Muscle layer of duodenum (tissue), 2 donors: Measurements from ENCODE around the gene LIMCH1.

Experiments used
- H3K27ac ChIP-seq: one replicate; pipeline ENCODE4 v1.7.0; 2013; ENCODE audit warnings: mild to moderate bottlenecking, low read length
- H3K27me3 ChIP-seq: one replicate; pipeline ENCODE4 v1.7.0; 2013; ENCODE audit warnings: low read depth, mild to moderate bottlenecking, control low read depth, low read length
- H3K36me3 ChIP-seq, 2 donors: one replicate each; pipeline ENCODE4 v1.7.0; 2013; ENCODE audit warnings: low read length in 2 of 2, control low read depth in 1 of 2, mild to moderate bottlenecking in 1 of 2; ENCODE audit not compliant: insufficient read depth in 2 of 2, control insufficient read depth in 1 of 2
- H3K4me1 ChIP-seq, 2 donors: one replicate each; pipeline ENCODE4 v1.7.0; 2013; ENCODE audit warnings: low read length in 2 of 2, mild to moderate bottlenecking in 2 of 2, control low read depth in 1 of 2, moderate library complexity in 1 of 2; ENCODE audit not compliant: insufficient read depth in 2 of 2, control insufficient read depth in 1 of 2
- H3K4me3 ChIP-seq, 2 donors: one replicate each; pipeline ENCODE4 v1.7.0; 2013; ENCODE audit warnings: low read length in 2 of 2, low read depth in 1 of 2, mild to moderate bottlenecking in 1 of 2
- H3K9me3 ChIP-seq, 2 donors: one replicate each; pipeline ENCODE4 v1.7.0; 2013; ENCODE audit warnings: low read length in 2 of 2, control low read depth in 1 of 2, mild to moderate bottlenecking in 1 of 2; ENCODE audit not compliant: control insufficient read depth in 1 of 2
- donor health status: healthy.

LIMCH1 gene

DNA sequence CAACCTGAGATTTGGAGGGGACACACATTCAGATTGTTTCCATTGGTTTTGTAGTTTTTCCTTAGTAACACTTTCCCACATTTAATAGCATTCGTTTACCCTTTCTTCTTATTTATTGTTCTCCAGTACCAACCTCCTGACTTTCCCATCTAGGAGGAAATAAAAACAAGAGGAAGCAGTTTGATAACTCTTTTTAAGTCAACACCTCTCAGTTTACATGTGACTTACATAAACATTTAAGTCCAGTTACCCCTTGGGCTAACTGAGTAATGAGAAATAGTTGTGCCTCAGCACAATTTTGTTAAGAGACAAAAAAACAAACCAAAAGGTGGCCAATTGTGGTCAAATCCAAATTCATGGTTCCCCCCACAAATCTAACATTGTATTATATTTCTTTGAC lies 175.8 kb downstream of the LIMCH1 start:
- no peaks in the 10 kb centered on the region for H3K9me3 ChIP-seq
- H3K4me3 ChIP-seq = no peak overlapping the region
- H3K4me1 ChIP-seq = no peaks in the 10 kb centered on the region
- peaks cover 3% of the 10 kb centered on the region for H3K27me3 ChIP-seq
- no peaks in the 10 kb centered on the region for H3K36me3 ChIP-seq
- no peak overlapping the region for H3K27ac ChIP-seq

DNA sequence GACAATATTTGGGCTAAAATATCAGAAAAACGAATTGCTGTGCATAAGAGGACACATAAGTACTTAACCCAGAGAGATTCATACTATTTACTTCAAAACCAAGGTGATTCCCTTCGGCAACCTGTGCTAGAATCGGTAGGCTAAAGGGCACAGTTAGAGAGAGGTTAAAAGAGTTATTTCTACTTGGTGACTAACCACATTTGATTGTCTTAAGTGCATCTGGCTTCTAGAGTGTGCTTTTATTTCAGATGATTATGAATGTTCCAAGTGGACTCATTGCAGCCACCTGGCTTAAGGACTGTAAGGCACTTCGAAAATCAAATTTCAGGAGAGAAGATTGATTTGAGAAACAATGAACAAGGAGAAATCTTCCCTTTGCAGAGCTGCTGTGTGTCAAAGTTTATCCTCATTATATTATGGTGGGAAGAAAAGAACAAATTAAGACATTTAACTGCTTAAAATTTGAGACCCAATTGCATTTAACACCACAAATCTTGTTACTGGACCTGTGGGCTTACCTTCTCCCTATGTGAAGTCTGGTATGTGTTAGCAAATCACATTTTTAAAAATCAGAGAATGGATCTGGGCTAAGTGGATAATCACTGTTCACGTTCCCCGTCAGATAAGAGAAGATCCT lies 176.5 kb downstream of the LIMCH1 start:
- Histone ChIP-seq H3K9me3 (no peaks in the 10 kb centered on the region), H3K27ac (no peak overlapping the region), H3K27me3 (peaks cover 3% of the 10 kb centered on the region), H3K4me3 (no peak overlapping the region), H3K4me1 (no peaks in the 10 kb centered on the region), H3K36me3 (no peaks in the 10 kb centered on the region)

DNA sequence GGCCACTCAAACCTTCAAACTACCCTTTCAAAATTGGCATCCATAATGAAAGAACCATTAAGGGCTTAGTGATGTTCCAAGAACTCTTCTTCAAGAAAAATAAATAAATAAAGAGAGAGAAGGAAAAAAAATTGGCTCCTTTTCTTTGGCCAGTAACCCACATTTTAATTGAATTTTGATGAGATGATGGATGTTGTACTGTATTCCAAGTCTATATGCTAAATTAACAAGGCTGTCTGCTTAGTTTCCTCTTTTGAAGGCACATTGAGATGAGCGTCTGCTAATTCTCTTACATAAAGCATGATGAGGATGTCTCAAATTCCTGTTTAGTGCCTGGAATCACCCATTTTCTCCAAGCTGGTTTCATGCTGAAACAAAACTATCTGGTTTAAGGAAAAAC lies 177.2 kb downstream of the LIMCH1 start:
- Histone ChIP-seq H3K27me3 (no peaks in the 10 kb centered on the region), H3K9me3 (no peaks in the 10 kb centered on the region), H3K4me1 (no peaks in the 10 kb centered on the region), H3K36me3 (no peaks in the 10 kb centered on the region), H3K4me3 (no peak overlapping the region), H3K27ac (no peak overlapping the region)

DNA sequence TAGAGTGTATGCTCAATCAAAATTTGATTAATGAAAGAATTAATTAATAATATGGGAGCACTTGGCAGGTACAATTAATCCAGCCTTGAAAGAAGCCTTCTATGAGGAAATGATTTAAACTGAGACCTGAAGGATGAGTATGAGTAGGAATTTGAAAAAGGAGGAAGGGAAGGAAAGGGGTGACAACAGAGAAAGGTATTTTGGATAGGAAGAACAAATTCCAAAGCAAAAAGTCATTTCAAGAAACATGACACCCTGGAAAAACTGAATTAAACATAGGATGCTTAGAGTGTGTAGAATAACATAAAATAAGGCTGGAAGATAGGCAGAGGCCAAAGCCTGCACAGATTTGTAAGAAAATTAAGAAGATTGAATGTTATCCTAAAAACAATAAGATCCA lies 180.9 kb downstream of the LIMCH1 start:
- Histone ChIP-seq H3K27ac (no peak overlapping the region), H3K27me3 (no peaks in the 10 kb centered on the region), H3K9me3 (no peaks in the 10 kb centered on the region), H3K36me3 (no peaks in the 10 kb centered on the region), H3K4me3 (no peak overlapping the region), H3K4me1 (no peaks in the 10 kb centered on the region)

DNA sequence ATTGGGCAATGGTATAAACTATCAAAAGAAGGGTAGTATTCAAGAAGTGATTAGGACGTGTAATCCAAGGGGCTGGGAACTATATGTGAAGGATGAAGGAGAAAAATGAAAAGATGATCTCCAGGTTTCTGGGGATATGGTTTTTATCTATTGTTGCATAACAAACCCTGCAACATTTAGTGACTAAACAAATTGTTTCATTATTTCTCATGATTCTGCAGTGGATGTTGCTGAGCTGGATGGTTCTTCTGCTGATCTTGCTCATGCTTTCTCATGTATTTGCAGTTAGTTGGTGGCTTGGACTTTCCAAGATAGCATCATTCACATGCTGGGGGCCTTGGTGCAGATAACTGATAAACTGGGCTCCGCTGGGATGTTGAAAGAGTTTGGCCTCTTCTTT lies 181.5 kb downstream of the LIMCH1 start:
- Histone ChIP-seq H3K4me1 (no peaks in the 10 kb centered on the region), H3K4me3 (no peak overlapping the region), H3K36me3 (no peaks in the 10 kb centered on the region), H3K27me3 (no peaks in the 10 kb centered on the region), H3K9me3 (no peaks in the 10 kb centered on the region), H3K27ac (no peak overlapping the region)

DNA sequence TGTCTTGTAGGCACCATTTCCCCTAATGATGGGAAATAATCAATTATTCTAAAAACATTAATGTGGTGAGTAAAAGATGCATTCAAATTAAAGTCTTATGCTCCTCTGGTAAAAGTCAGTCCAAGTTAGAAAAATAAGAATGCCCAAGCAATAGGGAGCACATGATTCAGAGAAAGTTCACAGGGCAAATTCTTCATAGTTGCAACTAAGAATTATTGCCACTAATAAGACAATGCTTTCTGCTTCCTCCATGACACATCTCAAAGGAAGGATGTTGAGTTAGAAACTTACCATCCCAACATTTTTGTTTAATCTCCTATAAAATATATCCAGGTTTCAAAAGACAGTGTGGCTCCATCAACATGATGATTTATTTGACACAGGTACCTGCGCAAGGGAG lies 184.2 kb downstream of the LIMCH1 start:
- H3K36me3 ChIP-seq = no peaks in the 10 kb centered on the region
- no peaks in the 10 kb centered on the region for H3K27me3 ChIP-seq
- H3K27ac ChIP-seq = no peak overlapping the region
- no peaks in the 10 kb centered on the region for H3K4me1 ChIP-seq
- H3K9me3 ChIP-seq = peaks cover 4 to 10% of the 10 kb centered on the region in 2 donors
- H3K4me3 ChIP-seq = no peak overlapping the region

DNA sequence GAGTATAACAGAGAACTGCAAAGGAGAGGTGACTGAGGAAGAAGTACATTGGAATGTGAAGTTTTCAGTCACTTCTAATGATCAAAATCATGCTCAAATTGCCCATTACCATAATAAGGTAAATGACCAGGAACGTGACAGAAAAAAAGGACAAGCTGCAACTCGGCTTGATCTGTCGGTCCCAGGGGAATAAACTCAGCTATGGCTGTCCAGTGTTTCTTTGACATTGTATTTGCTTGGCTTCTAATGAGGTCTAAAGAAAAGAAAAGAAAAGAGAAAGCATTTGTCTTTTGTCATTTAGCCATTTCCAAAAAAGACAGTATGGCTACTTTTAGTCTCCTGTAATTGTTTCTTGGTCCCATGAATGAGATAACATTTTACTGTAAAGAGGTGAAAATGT lies 185.3 kb downstream of the LIMCH1 start:
- Histone ChIP-seq H3K4me3 (no peak overlapping the region), H3K9me3 (peaks cover 4 to 10% of the 10 kb centered on the region in 2 donors), H3K36me3 (no peaks in the 10 kb centered on the region), H3K27me3 (no peaks in the 10 kb centered on the region), H3K4me1 (no peaks in the 10 kb centered on the region), H3K27ac (no peak overlapping the region)

DNA sequence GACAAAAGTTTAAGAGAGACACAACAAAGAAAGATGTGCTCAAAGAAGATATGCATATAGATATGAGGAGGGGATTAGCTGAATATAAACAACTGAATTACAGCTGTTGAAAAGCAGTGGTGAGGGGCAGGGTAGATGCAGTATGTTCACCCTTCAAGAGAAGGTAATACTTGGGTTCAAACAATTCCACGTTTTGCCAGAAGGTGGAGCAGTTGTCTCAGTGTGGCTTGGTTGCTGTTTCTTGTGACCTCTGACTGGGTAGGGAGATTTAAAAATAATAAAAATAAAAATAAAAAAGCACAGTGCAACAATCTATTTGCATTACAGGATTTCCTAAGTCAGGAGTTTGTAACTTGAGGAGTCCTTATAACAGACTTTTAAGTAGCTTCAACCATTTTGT lies 187.3 kb downstream of the LIMCH1 start:
- Histone ChIP-seq H3K4me1 (no peaks in the 10 kb centered on the region), H3K27ac (no peak overlapping the region), H3K9me3 (peaks cover 4 to 10% of the 10 kb centered on the region in 2 donors), H3K36me3 (no peaks in the 10 kb centered on the region), H3K4me3 (no peak overlapping the region), H3K27me3 (no peaks in the 10 kb centered on the region)

DNA sequence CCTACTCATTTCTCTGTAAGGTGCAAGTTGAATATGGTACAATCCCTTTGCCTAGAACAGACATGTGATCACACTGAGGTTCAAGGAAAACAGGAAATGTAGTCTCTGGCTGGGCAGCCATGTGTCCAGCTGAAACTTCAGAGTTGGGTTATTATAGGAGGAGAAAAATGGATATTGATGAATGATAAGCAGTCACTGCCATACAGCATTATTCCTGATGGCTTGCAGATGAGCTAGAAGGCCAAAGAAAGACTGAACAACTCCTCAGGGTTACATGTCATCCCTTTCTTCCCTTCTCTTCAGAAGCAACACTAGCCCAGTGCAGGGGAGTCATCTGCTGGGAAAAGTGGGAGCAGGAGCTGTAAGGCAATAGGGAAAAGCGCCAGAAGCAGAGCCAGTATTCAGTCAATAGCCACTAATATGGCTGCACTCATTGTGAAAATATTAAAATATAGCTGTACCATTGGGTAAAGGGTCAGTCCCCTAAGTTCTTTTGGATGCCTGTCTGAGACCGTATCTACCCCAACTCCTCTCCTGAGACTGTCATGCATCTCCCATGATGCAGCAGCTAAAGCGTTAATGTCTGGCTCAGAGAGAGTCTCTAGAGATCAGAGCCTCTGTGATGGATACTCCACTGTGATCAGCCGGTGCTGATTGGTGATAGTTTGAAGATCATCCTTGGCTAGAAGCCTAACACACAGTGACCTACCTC lies 190.1 kb downstream of the LIMCH1 start:
- H3K36me3 ChIP-seq = no peaks in the 10 kb centered on the region

DNA sequence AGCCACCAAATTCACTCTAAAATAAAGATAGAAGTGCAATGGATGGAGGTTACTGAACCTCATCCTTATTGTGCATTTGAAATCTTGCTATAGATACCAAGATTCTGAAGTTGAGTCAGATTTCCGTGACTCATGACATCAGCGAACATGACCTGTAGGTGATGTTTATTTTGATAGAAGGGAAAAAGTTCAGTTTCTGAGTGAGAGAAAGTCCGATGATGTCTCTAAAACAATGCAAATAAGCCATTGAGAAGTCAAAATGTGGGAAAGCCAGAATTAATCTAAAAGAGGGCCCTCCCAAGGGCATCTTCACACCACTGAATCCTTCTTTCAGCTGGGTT lies 190.6 kb downstream of the LIMCH1 start:
- Histone ChIP-seq H3K9me3 (peaks cover 4 to 10% of the 10 kb centered on the region in 2 donors), H3K4me3 (no peak overlapping the region), H3K27ac (no peak overlapping the region), H3K4me1 (no peaks in the 10 kb centered on the region), H3K36me3 (no peaks in the 10 kb centered on the region), H3K27me3 (no peaks in the 10 kb centered on the region)

More for the DNA sequence above, 190.1 kb downstream of the LIMCH1 start:
- no peaks in the 10 kb centered on the region for H3K4me1 ChIP-seq
- H3K27ac ChIP-seq = no peak overlapping the region
- no peaks in the 10 kb centered on the region for H3K27me3 ChIP-seq
- peaks cover 4 to 10% of the 10 kb centered on the region in 2 donors for H3K9me3 ChIP-seq
- H3K4me3 ChIP-seq = no peak overlapping the region

DNA sequence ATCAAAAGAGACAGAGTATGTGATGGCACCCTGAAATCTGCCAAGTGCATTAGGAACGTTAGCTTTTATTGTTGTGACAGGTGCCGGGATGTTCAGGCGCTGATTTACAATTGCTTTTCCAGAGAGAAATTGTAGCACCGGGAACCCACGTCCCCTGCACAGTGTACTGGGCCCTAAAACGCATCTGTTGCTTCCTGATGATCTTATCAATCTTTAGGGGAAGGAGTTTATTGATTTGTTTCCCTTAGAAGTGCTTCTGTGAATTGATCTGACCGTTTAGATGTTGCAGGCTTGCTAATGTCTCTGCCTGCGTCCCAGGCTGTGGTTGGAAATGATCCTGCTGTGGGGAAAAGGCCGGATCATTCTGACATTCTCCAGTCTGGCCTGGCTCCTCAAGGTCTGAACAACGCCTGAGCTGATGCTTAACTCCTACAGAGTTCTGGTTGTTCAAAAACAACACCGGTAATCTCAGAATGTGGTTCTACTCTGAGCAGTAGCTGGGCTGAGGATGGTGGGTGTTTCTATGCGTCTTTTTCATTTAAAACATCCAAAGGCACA lies 193.7 kb downstream of the LIMCH1 start:
- Histone ChIP-seq H3K27ac (no peak overlapping the region), H3K36me3 (no peaks in the 10 kb centered on the region), H3K9me3 (peaks cover 0 to under 1% of the 10 kb centered on the region in 2 donors), H3K27me3 (no peaks in the 10 kb centered on the region), H3K4me3 (no peak overlapping the region), H3K4me1 (no peaks in the 10 kb centered on the region)
